Thymus (tissue), 11 donors: ENCODE measurements around the gene PIK3R1. TPM values are rescaled to one million over a fixed set of nuclear protein-coding genes. Genes with fewer than 3 reads are reported as not detected.

Experiments
- DNase-seq, 9 donors: peaks; one replicate each; pipeline ENCODE4 v3.0.0-alpha.2; 2013; ENCODE audit warnings: low spot score in 9 of 9, low read depth in 6 of 9, missing footprints in 1 of 9
- H3K27ac ChIP-seq, 2 donors: one replicate each; pipeline ENCODE4 v1.5.1; 2013; ENCODE audit warnings: control low read depth in 1 of 2, low read depth in 1 of 2, low read length in 1 of 2, mild to moderate bottlenecking in 1 of 2, moderate library complexity in 1 of 2
- H3K27me3 ChIP-seq, 2 donors: one replicate each; pipeline ENCODE4 v1.5.1; 2013; ENCODE audit warnings: low read length in 1 of 2; ENCODE audit not compliant: control insufficient read depth in 2 of 2, insufficient read depth in 1 of 2
- H3K36me3 ChIP-seq, 2 donors: one replicate each; pipeline ENCODE4 v1.5.1; 2013; ENCODE audit warnings: low read length in 1 of 2, mild to moderate bottlenecking in 1 of 2, moderate library complexity in 1 of 2; ENCODE audit not compliant: control insufficient read depth in 2 of 2, insufficient read depth in 2 of 2
- H3K4me1 ChIP-seq, 2 donors: one replicate each; pipeline ENCODE4 v1.5.1; 2013; ENCODE audit warnings: low read length in 2 of 2; ENCODE audit not compliant: control insufficient read depth in 2 of 2, insufficient read depth in 2 of 2
- H3K4me3 ChIP-seq, 2 donors: one replicate each; pipeline ENCODE4 v1.5.1; 2013; ENCODE audit warnings: low read length in 2 of 2, control low read depth in 1 of 2, mild to moderate bottlenecking in 1 of 2
- H3K9me3 ChIP-seq, 2 donors: one replicate each; pipeline ENCODE4 v1.5.1; 2013; ENCODE audit warnings: low read length in 1 of 2, mild to moderate bottlenecking in 1 of 2; ENCODE audit not compliant: control insufficient read depth in 2 of 2, insufficient read depth in 1 of 2
- WGBS: extraction: QIAGEN DNeasy Blood & Tissue Kit; methylation state at CpG from one replicate; pipeline ENCODE4 v1.1.7; 2013; 5-methylcytosine and 5-hydroxymethylcytosine counted together
- polyA plus RNA-seq: library from polyadenylated mRNA; stranded (reverse); fragments of 200-250 nt; gene quantifications from one replicate; pipeline ENCODE4 v1.2.3, GENCODE V29; 2013
- total RNA-seq: library from RNA; stranded (reverse); fragments of 120-200 nt; gene quantifications from one replicate; pipeline ENCODE4 v1.2.4, GENCODE V29; 2013
- donor health status: healthy.

PIK3R1 gene
- total and polyA plus RNA-seq, 2 donors: 33.7 to 61.8 TPM

GRCh38 chr5:68344447-68345111 is 129.0 kb downstream of the PIK3R1 start:
- no peak overlapping the region for H3K27ac ChIP-seq
- no peak overlapping the region for H3K4me3 ChIP-seq
- H3K4me1 ChIP-seq: peaks cover 4 to 12% of the 10 kb centered on the region in 2 donors
- DNase-seq: peak in 2 of 9 donors; percentile 12 to 45
- H3K36me3 ChIP-seq: no peaks in the 10 kb centered on the region
- H3K9me3 ChIP-seq: peaks cover 0 to 8% of the 10 kb centered on the region in 2 donors
- whole genome bisulfite sequencing: 35% methylated on average over 4 of the region's 4 CpGs
- H3K27me3 ChIP-seq: no peaks in the 10 kb centered on the region

- Histone ChIP-seq H3K36me3 (no peaks in the 10 kb centered on the region), H3K27me3 (no peaks in the 10 kb centered on the region), H3K4me1 (peaks cover 4 to 12% of the 10 kb centered on the region in 2 donors), H3K9me3 (peaks cover 0 to 8% of the 10 kb centered on the region in 2 donors), H3K4me3 (no peak overlapping the region), H3K27ac (no peak overlapping the region)
- WGBS: 97% methylated on average over 3 of the region's 3 CpGs
- no peak for DNase-seq
These were observed 129.6 kb downstream of the PIK3R1 start for GRCh38 chr5:68345171-68345570.

- WGBS: 99% methylated on average over 1 of the region's 1 CpG
These were observed 130.0 kb downstream of the PIK3R1 start for GRCh38 chr5:68345582-68345981.

GRCh38 chr5:68347536-68347935 is 132.0 kb downstream of the PIK3R1 start:
- H3K9me3 ChIP-seq: peaks cover 0 to 8% of the 10 kb centered on the region in 2 donors
- peaks cover 4 to 12% of the 10 kb centered on the region in 2 donors for H3K4me1 ChIP-seq
- no peak overlapping the region for H3K27ac ChIP-seq
- no peak overlapping the region for H3K4me3 ChIP-seq
- H3K36me3 ChIP-seq: no peaks in the 10 kb centered on the region
- H3K27me3 ChIP-seq: no peaks in the 10 kb centered on the region
- 97% methylated on average over 2 of the region's 2 CpGs for WGBS
- DNase-seq: no peak

More at GRCh38 chr5:68345582-68345981, 130.0 kb downstream of the PIK3R1 start:
- DNase-seq: no peak
- Histone ChIP-seq H3K36me3 (no peaks in the 10 kb centered on the region), H3K27ac (no peak overlapping the region), H3K4me1 (peaks cover 4 to 12% of the 10 kb centered on the region in 2 donors), H3K4me3 (no peak overlapping the region), H3K9me3 (peaks cover 0 to 8% of the 10 kb centered on the region in 2 donors), H3K27me3 (no peaks in the 10 kb centered on the region)

GRCh38 chr5:68348447-68349222 is 133.1 kb downstream of the PIK3R1 start:
- H3K27ac ChIP-seq: no peak overlapping the region
- WGBS: 96% methylated on average over 2 of the region's 2 CpGs
- H3K36me3 ChIP-seq: no peaks in the 10 kb centered on the region
- H3K9me3 ChIP-seq: peaks cover 0 to 8% of the 10 kb centered on the region in 2 donors
- no peaks in the 10 kb centered on the region for H3K27me3 ChIP-seq
- no peak for DNase-seq
- peaks cover 4 to 12% of the 10 kb centered on the region in 2 donors for H3K4me1 ChIP-seq
- H3K4me3 ChIP-seq: no peak overlapping the region

GRCh38 chr5:68350176-68350575 is 134.6 kb downstream of the PIK3R1 start:
- Histone ChIP-seq H3K27me3 (no peaks in the 10 kb centered on the region), H3K27ac (no peak overlapping the region), H3K4me1 (peaks cover 0 to 5% of the 10 kb centered on the region in 2 donors), H3K4me3 (no peak overlapping the region), H3K36me3 (no peaks in the 10 kb centered on the region), H3K9me3 (peaks cover 0 to 8% of the 10 kb centered on the region in 2 donors)
- no peak for DNase-seq
- WGBS: 97% methylated on average over 4 of the region's 4 CpGs
